ENCODE results near the gene OSBPL2. TPM values are rescaled to one million over a fixed set of nuclear protein-coding genes. Genes with fewer than 3 reads are reported as not detected.

OSBPL2 gene
- total and polyA plus RNA-seq, 10 donors: 9.2 to 81.7 (median 48.4) TPM

GRCh38 chr20:62236766-62237513 lies 1.4 kb upstream of the OSBPL2 start:
- H3K27ac ChIP-seq: peak overlapping the region in 3 of 8 donors; percentile 11 to 95 (median 95)
- intact Hi-C loops (cut with DNase I; ENCODE audit: low total_unique reads): no loop called here
- peak overlapping the region in 1 of 8 donors; percentile 92 for H3K4me3 ChIP-seq
- peaks cover 27 to 59% (median 44%) of the 10 kb centered on the region in 6 donors for H3K4me1 ChIP-seq
- TF ChIP-seq POLR2AphosphoS5 (IDR thresholded peaks at IDR 0.05): no peak
- no peak for TF ChIP-seq POLR2A (IDR thresholded peaks at IDR 0.05)
- TF ChIP-seq CTCF (IDR thresholded peaks at IDR 0.05 in 8 of 11, conservative IDR thresholded peaks at IDR 0.05 in 3 of 11): no peak
- 60 to 80% (median 69%) methylated on average over 25 to 28 of the region's 28 CpGs for WGBS, 5 donors
- H3K36me3 ChIP-seq: peaks cover 0 to 13% (median 0%) of the 10 kb centered on the region in 6 donors
- peaks cover 0 to 13% (median 0%) of the 10 kb centered on the region in 7 donors for H3K27me3 ChIP-seq (replicated peaks in 1 of 7)
- peaks cover 0 to 7% (median 0%) of the 10 kb centered on the region in 8 donors for H3K9me3 ChIP-seq
- no peak for DNase-seq

- no peak for DNase-seq
- intact Hi-C loops (cut with DNase I; ENCODE audit: low total_unique reads): no loop called here
- Histone ChIP-seq H3K27me3 (replicated peaks in 1 of 7) (peaks cover 0 to 11% (median 0%) of the 10 kb centered on the region in 7 donors), H3K36me3 (peaks cover 0 to 18% (median 0%) of the 10 kb centered on the region in 6 donors), H3K4me1 (peaks cover 29 to 64% (median 49%) of the 10 kb centered on the region in 6 donors), H3K4me3 (peak overlapping the region in 4 of 8 donors; percentile 40 to 92 (median 78)), H3K9me3 (peaks cover 0 to 7% (median 0%) of the 10 kb centered on the region in 8 donors), H3K27ac (peak overlapping the region in 6 of 8 donors; percentile 11 to 95 (median 84))
- WGBS, 5 donors: 30 to 78% (median 73%) methylated on average over 1 of the region's 1 CpG
- TF ChIP-seq CTCF (IDR thresholded peaks at IDR 0.05 in 8 of 11, conservative IDR thresholded peaks at IDR 0.05 in 3 of 11) (no peak), POLR2A (IDR thresholded peaks at IDR 0.05) (no peak), POLR2AphosphoS5 (IDR thresholded peaks at IDR 0.05) (no peak)
Measured at GRCh38 chr20:62237514-62237800, 864 bp upstream of the OSBPL2 start.

DNA sequence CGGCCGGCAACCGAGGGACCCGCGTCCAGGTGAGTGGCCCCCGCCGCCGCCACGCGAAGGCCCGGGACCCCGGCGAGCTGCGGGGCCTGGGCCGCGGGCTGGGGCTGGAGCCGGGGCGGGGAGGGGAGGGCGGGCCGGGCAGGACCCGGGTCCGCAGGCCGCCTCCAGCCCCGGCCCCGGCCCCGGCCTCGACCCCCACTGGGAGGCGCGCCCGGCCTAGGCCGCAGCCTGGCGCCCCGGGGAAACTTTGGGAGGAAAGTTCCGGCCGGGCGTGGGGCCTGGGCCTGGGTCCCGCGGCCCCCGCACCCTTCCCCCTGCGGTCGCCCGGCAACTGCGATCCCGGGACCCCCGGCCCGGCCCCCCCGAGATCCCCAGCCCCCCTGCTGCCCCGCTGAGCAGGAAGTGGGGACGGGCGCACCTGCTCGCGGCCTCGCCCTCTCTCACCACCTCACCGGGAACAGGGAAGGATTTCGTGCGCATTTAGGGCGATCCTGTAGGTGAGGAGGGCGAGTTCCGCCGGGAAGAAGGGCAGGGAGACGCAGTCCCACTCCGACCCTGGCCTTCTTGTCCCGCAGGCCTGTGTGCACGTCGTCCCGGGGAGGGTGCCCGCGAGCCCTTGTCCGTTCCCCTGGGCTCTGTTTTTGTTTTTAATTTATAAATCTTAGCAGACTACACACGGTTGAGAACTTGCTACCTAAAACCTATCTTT lies 402 bp downstream of the OSBPL2 start:
- TF ChIP-seq POLR2AphosphoS5 (IDR thresholded peaks at IDR 0.05) (no peak), POLR2A (IDR thresholded peaks at IDR 0.05) (no peak)
- 0 to 2% (median 1%) methylated on average over 25 to 70 of the region's 70 CpGs for WGBS, 5 donors
- Histone ChIP-seq H3K27ac (peak overlapping the region; percentile 60 to 95 (median 88)), H3K9me3 (peaks cover 0 to 5% (median 0%) of the 10 kb centered on the region in 8 donors), H3K4me3 (peak overlapping the region; percentile 48 to 92 (median 74)), H3K4me1 (peaks cover 30 to 76% (median 59%) of the 10 kb centered on the region in 6 donors), H3K36me3 (peaks cover 0 to 30% (median 0%) of the 10 kb centered on the region in 6 donors), H3K27me3 (replicated peaks in 1 of 7) (no peaks in the 10 kb centered on the region)
- intact Hi-C loops (cut with DNase I; ENCODE audit: low total_unique reads): no loop called here
- DNase-seq: no peak

DNA sequence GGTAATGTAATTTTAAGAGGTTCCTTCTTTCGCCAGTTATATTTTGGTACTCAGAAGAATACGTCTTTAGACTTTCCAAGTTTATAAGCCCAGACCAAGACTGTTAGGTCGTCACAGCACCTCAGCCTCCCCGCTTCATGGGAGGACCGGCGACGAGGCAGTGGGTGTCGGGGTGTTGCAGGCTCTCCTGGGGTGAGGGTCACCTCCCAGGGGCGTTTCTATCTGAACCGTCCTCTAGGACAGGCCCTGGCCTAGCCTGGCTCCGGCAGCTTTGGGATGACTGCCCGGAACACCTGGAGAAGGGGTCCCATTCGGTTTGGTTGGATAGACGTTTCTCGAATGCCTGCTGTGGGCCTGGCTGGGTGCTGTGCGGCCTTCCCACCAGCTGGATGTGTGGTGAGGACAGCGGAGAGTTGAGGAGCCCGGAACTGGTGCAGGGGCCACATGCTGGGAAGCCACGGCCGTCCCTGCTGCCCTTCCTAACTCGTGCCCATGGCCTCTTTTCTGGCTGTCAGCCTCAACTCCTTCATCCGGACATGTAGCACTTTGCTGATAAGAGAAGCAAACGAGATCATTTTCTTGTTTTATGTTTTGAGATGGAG lies 1.1 kb downstream of the OSBPL2 start:
- 51 to 68% (median 66%) methylated on average over 16 to 23 of the region's 23 CpGs for WGBS, 5 donors
- Histone ChIP-seq H3K27ac (peak overlapping the region; percentile 60 to 95 (median 88)), H3K4me1 (peaks cover 31 to 76% (median 65%) of the 10 kb centered on the region in 6 donors), H3K36me3 (peaks cover 0 to 37% (median 2%) of the 10 kb centered on the region in 6 donors), H3K27me3 (replicated peaks in 1 of 7) (no peaks in the 10 kb centered on the region), H3K9me3 (no peaks in the 10 kb centered on the region), H3K4me3 (peak overlapping the region; percentile 48 to 92 (median 74))
- intact Hi-C loops (cut with DNase I; ENCODE audit: low total_unique reads): no loop called here
- peak; percentile 82 for DNase-seq
- no peak for TF ChIP-seq CTCF (IDR thresholded peaks at IDR 0.05 in 8 of 11, conservative IDR thresholded peaks at IDR 0.05 in 3 of 11)
- peak; percentile 44 to 70 (median 58) for TF ChIP-seq POLR2AphosphoS5 (IDR thresholded peaks at IDR 0.05)

Data from spleen (tissue), 11 donors.